Gastrocnemius medialis (tissue), 4 donors: ENCODE data around the gene VPS39. TPM values are rescaled to one million over a fixed set of nuclear protein-coding genes. Genes with fewer than 3 reads are reported as not detected.

Source experiments
- ATAC-seq, 2 donors: fragments of 150-250 bp; one replicate each; pipeline ENCODE4 v1.9.1; 2016
- DNase-seq, 2 donors: peaks; one replicate each; pipeline ENCODE4 v3.0.0-alpha.2; 2019
- H3K27ac ChIP-seq, 4 donors: fragments of 200-600 bp; sonication (generic); 1 replicate in 1 of 4; 2 replicates in 3 of 4; pipeline ENCODE4 v1.5.1; 2016 to 2018; ENCODE audit warnings: mild to moderate bottlenecking in 2 of 4, moderate library complexity in 1 of 4
- H3K27me3 ChIP-seq, 3 donors: fragments of 200-600 bp; sonication (generic) in 2 of 3; 1 replicate in 1 of 3; 2 replicates in 2 of 3; pipeline versions ENCODE4 v1.5.1 to v1.6.0; 2016 to 2019; ENCODE audit warnings: mild to moderate bottlenecking in 1 of 3, moderate library complexity in 1 of 3
- H3K36me3 ChIP-seq, 2 donors: fragments of 200-600 bp; sonication (generic) in 1 of 2; one replicate each; pipeline ENCODE4 v1.5.1; 2017 to 2018
- H3K4me1 ChIP-seq, 2 donors: fragments of 200-600 bp; sonication (generic) in 1 of 2; one replicate each; pipeline ENCODE4 v1.5.1; 2016 to 2017; ENCODE audit warnings: mild to moderate bottlenecking in 2 of 2
- H3K4me3 ChIP-seq, 4 donors: fragments of 200-600 bp; sonication (generic) in 3 of 4; 1 replicate in 1 of 4; 2 replicates in 3 of 4; pipeline ENCODE4 v1.5.1; 2016 to 2019; ENCODE audit warnings: mild to moderate bottlenecking in 2 of 4
- H3K9me3 ChIP-seq, 3 donors: fragments of 200-600 bp; sonication (generic) in 2 of 3; 1 replicate in 1 of 3; 2 replicates in 2 of 3; pipeline ENCODE4 v1.5.1; 2016 to 2019
- CTCF ChIP-seq, 5 experiments: fragments of 450-650 bp in 3 of 5; fragments of 200-600 bp in 2 of 5; sonication (generic) in 2 of 5; IDR thresholded peaks in 4 of 5; conservative IDR thresholded peaks in 1 of 5; 1 replicate in 4 of 5; 2 replicates in 1 of 5; pipeline ENCODE4 v1.5.1; 2016 to 2019; ENCODE audit warnings: antibody characterized with exemption in 5 of 5, mild to moderate bottlenecking in 3 of 5, moderate library complexity in 3 of 5
- POLR2A ChIP-seq, 2 donors: fragments of 450-650 bp; IDR thresholded peaks; one replicate each; pipeline ENCODE4 v1.6.1; 2017; ENCODE audit warnings: antibody characterized with exemption in 2 of 2, mild to moderate bottlenecking in 2 of 2, moderate library complexity in 2 of 2
- in situ Hi-C, 4 donors: fragments of 200-750 bp; cut with MboI; loops; one replicate each; pipeline versions ENCODE4 v1.15.0 to v1.8.0; 2017; ENCODE audit warnings: low sequenced_read_pairs in 4 of 4
- intact Hi-C: fragments of 100-400 bp; cut with DNase I; formaldehyde crosslinking; loops from one replicate; pipeline ENCODE4 v1.15.1; 2023; ENCODE audit warnings: low total_unique reads
- total RNA-seq, 4 donors: library from RNA; depleted of rRNA; stranded (reverse); fragments of >200 nt; gene quantifications; one replicate each; pipeline versions ENCODE4 v1.1.0 to v1.2.3, GENCODE V29; 2016

Gene VPS39
- total RNA-seq, 4 donors from 2014 or later: 28.8 to 41.8 (median 35.2) TPM

- no peak for TF ChIP-seq POLR2A (IDR thresholded peaks at IDR 0.05)
- no peak for TF ChIP-seq CTCF (IDR thresholded peaks at IDR 0.05 in 4 of 5, conservative IDR thresholded peaks at IDR 0.05 in 1 of 5)
- in situ Hi-C loops (no loop called here), intact Hi-C loops (no loop called here)
- Histone ChIP-seq H3K9me3 (no peaks in the 10 kb centered on the region), H3K4me3 (no peak overlapping the region), H3K4me1 (no peaks in the 10 kb centered on the region), H3K27me3 (no peaks in the 10 kb centered on the region), H3K36me3 (no peaks in the 10 kb centered on the region), H3K27ac (no peak overlapping the region)
- no peak for DNase-seq
- no peak for ATAC-seq
Observed at GRCh38 chr15:42144841-42145375, 63.2 kb downstream of the VPS39 start.

- H3K27me3 ChIP-seq: no peaks in the 10 kb centered on the region
- in situ Hi-C loops (no loop called here), intact Hi-C loops (no loop called here)
- H3K9me3 ChIP-seq: no peaks in the 10 kb centered on the region
- H3K27ac ChIP-seq: no peak overlapping the region
- TF ChIP-seq POLR2A (IDR thresholded peaks at IDR 0.05): no peak
- no peak for TF ChIP-seq CTCF (IDR thresholded peaks at IDR 0.05 in 4 of 5, conservative IDR thresholded peaks at IDR 0.05 in 1 of 5)
- no peak overlapping the region for H3K4me3 ChIP-seq
- H3K36me3 ChIP-seq: no peaks in the 10 kb centered on the region
- ATAC-seq (no peak), DNase-seq (peak in 1 of 2 donors; percentile 7)
- H3K4me1 ChIP-seq: no peaks in the 10 kb centered on the region
Observed at GRCh38 chr15:42143866-42144625, 64.1 kb downstream of the VPS39 start.

DNA sequence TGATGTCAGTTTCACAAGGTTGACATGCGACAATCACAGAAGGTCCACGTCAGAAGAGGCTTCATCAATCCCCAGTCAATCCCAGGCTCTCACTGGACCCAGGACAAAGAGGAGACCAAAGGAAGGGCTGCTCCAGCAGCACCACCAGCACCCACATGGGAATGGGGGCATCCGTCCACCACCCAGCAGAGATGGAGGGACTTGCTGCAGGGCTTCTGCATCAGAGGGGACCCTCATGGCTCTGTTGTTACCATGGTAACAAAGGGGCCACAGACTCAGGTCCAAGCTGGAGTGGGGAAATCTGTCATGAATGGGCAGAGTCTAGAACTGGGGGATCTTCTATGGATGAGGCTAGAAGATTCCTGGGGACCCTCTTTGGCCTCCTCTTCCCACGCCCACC lies 64.7 kb downstream of the VPS39 start:
- ATAC-seq: no peak
- Histone ChIP-seq H3K9me3 (no peaks in the 10 kb centered on the region), H3K36me3 (no peaks in the 10 kb centered on the region), H3K27me3 (no peaks in the 10 kb centered on the region), H3K4me1 (no peaks in the 10 kb centered on the region), H3K4me3 (no peak overlapping the region), H3K27ac (no peak overlapping the region)
- intact Hi-C loops (no loop called here), in situ Hi-C loops (no loop called here)
- no peak for TF ChIP-seq CTCF (IDR thresholded peaks at IDR 0.05 in 4 of 5, conservative IDR thresholded peaks at IDR 0.05 in 1 of 5)
- TF ChIP-seq POLR2A (IDR thresholded peaks at IDR 0.05): no peak
- DNase-seq: no peak

GRCh38 chr15:42141795-42142667 lies 66.1 kb downstream of the VPS39 start:
- H3K27ac ChIP-seq: no peak overlapping the region
- TF ChIP-seq POLR2A (IDR thresholded peaks at IDR 0.05): no peak
- TF ChIP-seq CTCF (IDR thresholded peaks at IDR 0.05 in 4 of 5, conservative IDR thresholded peaks at IDR 0.05 in 1 of 5): no peak
- no peaks in the 10 kb centered on the region for H3K36me3 ChIP-seq
- no peaks in the 10 kb centered on the region for H3K9me3 ChIP-seq
- H3K27me3 ChIP-seq: no peaks in the 10 kb centered on the region
- intact Hi-C loops: no loop called here
- in situ Hi-C loops: no loop called here
- no peak for ATAC-seq
- peak in 1 of 2 donors; percentile 8 for DNase-seq
- no peaks in the 10 kb centered on the region for H3K4me1 ChIP-seq
- no peak overlapping the region for H3K4me3 ChIP-seq
